AG08395 (cell line): ENCODE results near the gene ERV3-1.
"Not testable (repeated sequence)": the region's sequence is repeated elsewhere in the genome, so short reads cannot be mapped to it uniquely, and the experiment has no call there.

Source experiments
- DNase-seq: peaks from one replicate; pipeline ENCODE4 v3.0.0; 2012; ENCODE audit warnings: mixed read lengths, low spot score

The ERV3-1 gene

DNA sequence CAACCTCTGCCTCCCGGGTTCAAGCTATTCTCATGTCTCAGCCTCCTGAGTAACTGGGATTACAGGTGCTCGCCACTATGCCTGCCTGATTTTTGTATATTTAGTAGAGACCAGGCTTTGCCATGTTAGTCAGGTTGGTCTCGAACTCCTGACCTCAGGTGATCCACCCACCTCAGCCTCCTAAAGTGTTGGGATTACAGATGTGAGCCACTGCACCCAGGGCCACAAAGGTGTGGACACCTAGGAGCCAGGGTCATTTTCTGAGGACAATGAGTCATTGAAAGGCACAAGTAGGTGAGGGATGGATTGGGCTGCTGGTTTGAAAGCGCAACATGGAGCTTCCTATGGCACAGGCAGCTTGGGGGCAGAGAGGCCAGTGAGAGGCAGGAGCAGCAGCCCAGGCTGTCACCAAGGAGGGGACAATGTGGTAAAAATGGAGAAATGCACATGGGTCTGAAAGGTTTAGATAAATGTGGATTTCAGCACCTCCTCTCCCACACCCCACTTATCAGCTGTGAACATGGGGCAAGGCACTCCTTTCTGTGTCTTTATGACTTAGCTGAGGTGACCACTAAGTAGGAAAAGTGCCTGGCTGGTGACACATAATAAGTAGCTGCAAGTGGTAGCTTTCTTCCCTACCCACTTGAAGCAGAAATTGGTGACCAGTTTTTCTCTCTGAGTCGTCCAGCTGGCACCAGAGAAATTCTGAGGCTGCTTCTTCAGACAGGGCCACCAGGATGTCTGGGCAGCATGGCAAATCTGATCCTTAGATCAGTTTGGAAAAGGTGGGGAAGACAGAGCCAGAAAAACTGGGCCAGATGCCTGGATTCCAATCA lies 61.6 kb downstream of the ERV3-1 start:
- not testable (repeated sequence) for DNase-seq
